HepG2 (cell line): Measurements from ENCODE around the gene GRIN2C. TPM values are rescaled to one million over a fixed set of nuclear protein-coding genes. Genes with fewer than 3 reads are reported as not detected.

Source experiments
- ATF7 ChIP-seq, 2 experiments: fragments of 450-650 bp in 1 of 2; sonication (generic) in 1 of 2; formaldehyde crosslinking in 1 of 2; IDR thresholded peaks; 2 replicates each; pipeline versions ENCODE4 v1.4.0 to v1.6.1; 2016 to 2020; ENCODE audit warnings: antibody characterized with exemption in 1 of 2, mild to moderate bottlenecking in 1 of 2, missing genetic modification reagents in 1 of 2
- ATM ChIP-seq: fragments of 450-650 bp; IDR thresholded peaks from 2 replicates; pipeline ENCODE4 v1.7.1; 2017; ENCODE audit warnings: mild to moderate bottlenecking, borderline replicate concordance
- CREM ChIP-seq, 2 experiments: sonication (generic) in 1 of 2; formaldehyde crosslinking in 1 of 2; IDR thresholded peaks; 2 replicates each; pipeline versions ENCODE4 v1.4.0 to v1.6.1; 2016 to 2020; ENCODE audit warnings: antibody characterized with exemption in 1 of 2, mild to moderate bottlenecking in 1 of 2, missing genetic modification reagents in 1 of 2
- EED ChIP-seq: sonication (generic); formaldehyde crosslinking; IDR thresholded peaks from 2 replicates; pipeline ENCODE4 v1.5.0; 2020; ENCODE audit warnings: mild to moderate bottlenecking, missing genetic modification reagents
- FOXO4 ChIP-seq: sonication (generic); formaldehyde crosslinking; conservative IDR thresholded peaks from 2 replicates; pipeline ENCODE4 v1.8.1; 2023; ENCODE audit warnings: missing genetic modification reagents
- GATAD2A ChIP-seq: IDR thresholded peaks from 2 replicates; pipeline ENCODE4 v1.6.1; 2016
- HIVEP1 ChIP-seq: sonication (generic); formaldehyde crosslinking; IDR thresholded peaks from 2 replicates; pipeline ENCODE4 v1.4.0; 2020; ENCODE audit warnings: mild to moderate bottlenecking, missing genetic modification reagents
- HOXA7 ChIP-seq: sonication (generic); formaldehyde crosslinking; IDR thresholded peaks from 2 replicates; pipeline ENCODE4 v1.8.1; 2022; ENCODE audit warnings: mild to moderate bottlenecking, missing genetic modification reagents, moderate library complexity
- KLF12 ChIP-seq: sonication (generic); formaldehyde crosslinking; IDR thresholded peaks from 2 replicates; pipeline ENCODE4 v1.4.0; 2020; ENCODE audit warnings: missing genetic modification reagents, borderline replicate concordance
- LCORL ChIP-seq, 2 experiments: fragments of 450-650 bp in 1 of 2; sonication (generic) in 1 of 2; formaldehyde crosslinking in 1 of 2; IDR thresholded peaks; 2 replicates each; pipeline versions ENCODE4 v1.5.0 to v1.6.1; 2017 to 2020; ENCODE audit warnings: antibody characterized with exemption in 1 of 2, missing genetic modification reagents in 1 of 2
- MEIS2 ChIP-seq: sonication (generic); formaldehyde crosslinking; IDR thresholded peaks from 2 replicates; pipeline ENCODE4 v1.9.0; 2021; ENCODE audit warnings: mild to moderate bottlenecking, missing genetic modification reagents
- PHF5A ChIP-seq: IDR thresholded peaks from one replicate; pipeline ENCODE4 v1.6.1; 2018; ENCODE audit warnings: low read depth, missing genetic modification reagents; ENCODE audit not compliant: unreplicated experiment
- PPARG ChIP-seq: conservative IDR thresholded peaks from 2 replicates; pipeline ENCODE4 v1.6.1; 2016; ENCODE audit warnings: missing biosample characterization, missing genetic modification reagents
- PREB ChIP-seq: sonication (generic); formaldehyde crosslinking; IDR thresholded peaks from 2 replicates; pipeline ENCODE4 v1.4.0; 2020; ENCODE audit warnings: missing genetic modification reagents
- SRSF4 ChIP-seq: fragments of 200-400 bp; formaldehyde crosslinking; IDR thresholded peaks from one replicate; pipeline ENCODE4 v1.6.1; 2018; ENCODE audit warnings: mild to moderate bottlenecking, low read depth, low read length, moderate library complexity; ENCODE audit not compliant: poor library complexity, severe bottlenecking
- TOE1 ChIP-seq: sonication (generic); formaldehyde crosslinking; IDR thresholded peaks from 2 replicates; pipeline ENCODE4 v1.4.0; 2020; ENCODE audit warnings: mild to moderate bottlenecking, missing genetic modification reagents
- ZBTB44 ChIP-seq: sonication (generic); formaldehyde crosslinking; IDR thresholded peaks from 2 replicates; pipeline ENCODE4 v1.4.0; 2020; ENCODE audit warnings: missing genetic modification reagents
- ZBTB8A ChIP-seq: sonication (generic); formaldehyde crosslinking; IDR thresholded peaks from 2 replicates; pipeline ENCODE4 v1.4.0; 2020; ENCODE audit warnings: mild to moderate bottlenecking, low read depth, missing genetic modification reagents, borderline replicate concordance
- ZMAT3 ChIP-seq: sonication (generic); formaldehyde crosslinking; conservative IDR thresholded peaks from 2 replicates; pipeline ENCODE4 v1.7.0; 2021; ENCODE audit warnings: missing genetic modification reagents
- ZNF235 ChIP-seq: sonication (generic); formaldehyde crosslinking; IDR thresholded peaks from 2 replicates; pipeline ENCODE4 v1.8.1; 2023; ENCODE audit warnings: mild to moderate bottlenecking, missing genetic modification reagents, borderline replicate concordance
- ZNF30 ChIP-seq: sonication (generic); formaldehyde crosslinking; IDR thresholded peaks from 2 replicates; pipeline ENCODE4 v1.5.0; 2020; ENCODE audit warnings: mild to moderate bottlenecking, missing genetic modification reagents
- ZNF577 ChIP-seq: sonication (generic); formaldehyde crosslinking; IDR thresholded peaks from 2 replicates; pipeline ENCODE4 v1.4.0; 2020; ENCODE audit warnings: mild to moderate bottlenecking, low read depth, missing genetic modification reagents, borderline replicate concordance
- ZNF737 ChIP-seq: sonication (generic); formaldehyde crosslinking; IDR thresholded peaks from 2 replicates; pipeline ENCODE4 v1.5.0; 2020; ENCODE audit warnings: missing genetic modification reagents, mild to moderate bottlenecking, borderline replicate concordance
- ZNF773 ChIP-seq: sonication (generic); formaldehyde crosslinking; IDR thresholded peaks from 2 replicates; pipeline ENCODE4 v1.4.0; 2020; ENCODE audit warnings: missing genetic modification reagents, borderline replicate concordance
- ZNF780A ChIP-seq: sonication (generic); formaldehyde crosslinking; IDR thresholded peaks from 2 replicates; pipeline ENCODE4 v1.8.0; 2022; ENCODE audit warnings: mild to moderate bottlenecking, missing genetic modification reagents, moderate library complexity
- polyA plus RNA-seq, 8 experiments: library from polyadenylated mRNA; depleted of rRNA in 3 of 8; stranded (reverse) in 7 of 8; unstranded in 1 of 8; fragments of >200 nt; fragmentation: Illumina TruSeq in 4 of 8; extraction: Trizol in 4 of 8; gene quantifications; 2 replicates each; pipeline versions ENCODE4 v1.2.1 to v1.2.3, GENCODE V29; 2011 to 2016; ENCODE audit warnings: low read depth in 4 of 8, missing spikeins in 1 of 8, mixed read lengths in 1 of 8; ENCODE audit not compliant: insufficient read depth in 1 of 8
- total RNA-seq, 5 experiments: library from RNA; depleted of rRNA; stranded (reverse); fragments of >200 nt; fragmentation: Illumina TruSeq; extraction: Trizol; gene quantifications; 2 replicates each; pipeline ENCODE4 v1.2.3, GENCODE V29; 2016; ENCODE audit warnings: low read depth in 1 of 5

The GRIN2C gene
- total and polyA plus RNA-seq, 2 of the 13 experiments (the other 11 are each of a cell fraction or from before 2014, with no cell fraction given), result 0.03 to 0.11 TPM

GRCh38 chr17:74873037-74873873 is 13.6 kb upstream of the GRIN2C start (continued):
- TF ChIP-seq ZBTB8A (CRISPR knock-in tag) (no peak), ZBTB44 (no peak), KLF12 (no peak; the same call in 1 of the 2 replicates), PREB (CRISPR knock-in tag) (no peak), CREM (IDR thresholded peaks at IDR 0.05) (peak; percentile 100), CREM (CRISPR knock-in tag; IDR thresholded peaks at IDR 0.05) (peak; percentile 89), ZNF737 (no peak), PPARG (0 out of 2 replicates have a peak, but pooled peaks have one; percentile 42), HIVEP1 (CRISPR knock-in tag) (no peak), ZNF30 (CRISPR knock-in tag) (no peak), EED (CRISPR knock-in tag) (no peak), ZMAT3 (CRISPR knock-in tag) (peak; percentile 82), FOXO4 (CRISPR knock-in tag) (no peak), HOXA7 (CRISPR knock-in tag) (no peak), ZNF235 (peak; percentile 25), ZNF773 (no peak), PHF5A (CRISPR knock-in tag) (no peak), GATAD2A (CRISPR knock-in tag) (peak; percentile 52; the same call in 1 of the 2 replicates), ZNF780A (no peak), SRSF4 (no peak), TOE1 (CRISPR knock-in tag) (0 out of 2 replicates have a peak, but pooled peaks have one; percentile 36), MEIS2 (CRISPR knock-in tag) (peak; percentile 59; the same call in 1 of the 2 replicates), ATM (no peak), ZNF577 (no peak), ATF7 (IDR thresholded peaks at IDR 0.05) (no peak; the same call in 1 of the 2 replicates), ATF7 (CRISPR knock-in tag; IDR thresholded peaks at IDR 0.05) (no peak), LCORL (IDR thresholded peaks at IDR 0.05) (no peak), LCORL (CRISPR knock-in tag; IDR thresholded peaks at IDR 0.05) (no peak; the same call in 1 of the 2 replicates)
